GM12878 (cell line): ENCODE results near the gene KRTAP10-10.

Experiments used
- ATF3 ChIP-seq: IDR thresholded peaks from 2 replicates; pipeline ENCODE4 v1.6.1; 2011; ENCODE audit warnings: low read depth, mild to moderate bottlenecking, low read length, moderate library complexity, borderline replicate concordance; ENCODE audit errors: extremely low read depth
- ATF7 ChIP-seq: fragments of 450-650 bp; IDR thresholded peaks from 2 replicates; pipeline ENCODE4 v1.6.1; 2016; ENCODE audit warnings: low read depth, mild to moderate bottlenecking
- CHD4 ChIP-seq: fragments of 200-600 bp; sonication (generic); IDR thresholded peaks from 2 replicates; pipeline ENCODE4 v1.6.1; 2016; ENCODE audit warnings: mild to moderate bottlenecking
- CTCF ChIP-seq, 3 experiments: IDR thresholded peaks in 2 of 3; conservative IDR thresholded peaks in 1 of 3; 2 replicates each; pipeline ENCODE4 v1.5.1; 2011; ENCODE audit warnings: low read depth in 3 of 3, low read length in 3 of 3, mild to moderate bottlenecking in 3 of 3, control low read depth in 2 of 3, moderate library complexity in 2 of 3, inconsistent platforms in 1 of 3, mixed read lengths in 1 of 3; ENCODE audit not compliant: control insufficient read depth in 2 of 3, insufficient read depth in 1 of 3; ENCODE audit errors: extremely low read depth in 1 of 3
- DPF2 ChIP-seq: fragments of 450-650 bp; IDR thresholded peaks from 2 replicates; pipeline ENCODE4 v1.6.1; 2017; ENCODE audit warnings: mild to moderate bottlenecking
- IRF4 ChIP-seq: IDR thresholded peaks from 2 replicates; pipeline ENCODE4 v1.6.1; 2011; ENCODE audit warnings: low read depth, low read length
- NR2C2 ChIP-seq: IDR thresholded peaks from 2 replicates; pipeline ENCODE4 v1.6.1; 2011; ENCODE audit warnings: borderline replicate concordance, low read depth; ENCODE audit not compliant: control insufficient read depth, insufficient read length
- PBX3 ChIP-seq: IDR thresholded peaks from 2 replicates; pipeline ENCODE4 v1.6.1; 2011; ENCODE audit warnings: mild to moderate bottlenecking, low read depth, low read length, moderate library complexity; ENCODE audit not compliant: insufficient replicate concordance
- POLR2A ChIP-seq: IDR thresholded peaks from 2 replicates; pipeline ENCODE4 v1.6.1; 2011; ENCODE audit warnings: low read depth, mild to moderate bottlenecking, low read length
- POLR2AphosphoS2 ChIP-seq: IDR thresholded peaks from 2 replicates; pipeline ENCODE4 v1.6.1; 2011; ENCODE audit warnings: low read depth, mild to moderate bottlenecking, low read length, improper control_type of control experiment, moderate library complexity
- POLR2AphosphoS5 ChIP-seq: IDR thresholded peaks from 2 replicates; pipeline ENCODE4 v1.6.1; 2011; ENCODE audit warnings: mild to moderate bottlenecking, low read length, inconsistent platforms
- REST ChIP-seq: IDR thresholded peaks from 2 replicates; pipeline ENCODE4 v1.6.1; 2012; ENCODE audit warnings: mild to moderate bottlenecking, low read depth, low read length
- SIX5 ChIP-seq: IDR thresholded peaks from 2 replicates; pipeline ENCODE4 v1.6.1; 2011; ENCODE audit warnings: mild to moderate bottlenecking, low read depth, low read length, moderate library complexity; ENCODE audit not compliant: severe bottlenecking

- no peak for TF ChIP-seq CTCF (IDR thresholded peaks at IDR 0.05 in 2 of 3, conservative IDR thresholded peaks at IDR 0.05 in 1 of 3; ENCODE audit: control insufficient read depth in 2 of 3, extremely low read depth in 1 of 3, insufficient read depth in 1 of 3, low read depth in 3 of 3, low read length in 3 of 3)
- no peak for TF ChIP-seq SIX5
- TF ChIP-seq DPF2: no peak
- no peak for TF ChIP-seq PBX3
- no peak for TF ChIP-seq POLR2A
- no peak for TF ChIP-seq POLR2AphosphoS2
- TF ChIP-seq NR2C2: no peak
- TF ChIP-seq ATF7: no peak
- TF ChIP-seq ATF3: no peak
- no peak for TF ChIP-seq POLR2AphosphoS5
- TF ChIP-seq REST: no peak
- no peak for TF ChIP-seq CHD4
- no peak for TF ChIP-seq IRF4
Observed at GRCh38 chr21:44664691-44665090, 27.5 kb downstream of the KRTAP10-10 start.
